GM21737 (cell line): ENCODE measurements around the gene CORIN.

Experiments used
- ATAC-seq: cut with Tn5 transposase; IDR thresholded peaks from one replicate; pipeline ENCODE4 v1.9.1; 2021; ENCODE audit warnings: mild to moderate bottlenecking, moderate library complexity; ENCODE audit not compliant: unreplicated experiment

The CORIN gene

DNA sequence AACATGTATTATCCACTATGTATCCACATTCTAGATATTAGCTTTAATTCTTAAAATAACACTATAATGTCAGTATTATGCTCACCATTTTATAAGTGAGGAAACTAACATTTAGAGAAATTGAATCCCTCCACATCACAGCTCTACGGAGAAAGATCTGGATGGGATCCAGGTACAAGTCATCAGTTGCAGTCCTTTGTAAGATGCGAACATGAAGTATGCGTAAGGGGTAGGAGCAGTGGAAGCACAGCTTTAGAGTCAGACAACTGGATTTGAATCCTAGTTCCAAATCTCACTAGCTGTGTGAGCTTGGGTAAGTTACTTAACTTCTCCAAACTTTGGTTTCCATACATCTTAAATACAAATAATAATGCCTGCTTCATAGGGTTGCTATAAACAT is 190.3 kb downstream of the CORIN start:
- ATAC-seq = no peak

DNA sequence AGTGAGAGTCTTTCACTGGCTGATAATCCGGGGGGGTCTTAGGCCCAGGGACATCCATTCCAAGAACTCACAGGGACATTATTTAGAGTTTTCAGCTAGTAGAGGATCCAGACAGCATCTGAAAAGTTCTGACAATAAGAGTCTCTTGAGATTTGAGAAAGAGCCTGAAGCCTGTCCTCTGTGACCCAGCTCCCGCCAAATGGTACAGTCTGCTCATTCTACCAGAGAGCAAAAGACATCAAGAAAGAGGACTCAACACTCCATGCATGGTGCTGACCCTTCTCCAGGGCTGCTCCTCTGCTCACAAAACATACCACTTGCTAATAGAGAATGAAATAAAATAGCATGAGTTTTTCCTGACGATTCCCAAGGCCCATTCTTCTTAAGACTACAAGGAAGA is 190.8 kb downstream of the CORIN start:
- no peak for ATAC-seq

DNA sequence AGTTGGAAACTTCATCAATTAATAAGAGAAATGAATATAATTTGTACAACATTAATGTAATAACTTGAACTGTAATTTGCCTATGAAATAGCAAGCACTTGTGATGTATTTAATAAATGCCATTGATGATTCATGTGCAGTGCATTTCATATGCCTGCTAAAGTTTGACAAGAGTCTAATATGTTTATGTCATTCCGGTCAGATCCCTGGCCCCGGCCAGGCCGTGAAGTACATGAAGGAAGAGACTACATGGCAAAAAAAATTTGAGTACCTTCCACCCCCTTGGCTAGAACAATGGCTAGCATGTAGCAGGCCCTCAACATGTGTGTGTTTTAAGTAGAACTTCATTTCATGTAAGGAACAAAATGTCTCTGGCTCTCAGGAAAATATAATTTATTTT is 191.5 kb downstream of the CORIN start:
- ATAC-seq = no peak

DNA sequence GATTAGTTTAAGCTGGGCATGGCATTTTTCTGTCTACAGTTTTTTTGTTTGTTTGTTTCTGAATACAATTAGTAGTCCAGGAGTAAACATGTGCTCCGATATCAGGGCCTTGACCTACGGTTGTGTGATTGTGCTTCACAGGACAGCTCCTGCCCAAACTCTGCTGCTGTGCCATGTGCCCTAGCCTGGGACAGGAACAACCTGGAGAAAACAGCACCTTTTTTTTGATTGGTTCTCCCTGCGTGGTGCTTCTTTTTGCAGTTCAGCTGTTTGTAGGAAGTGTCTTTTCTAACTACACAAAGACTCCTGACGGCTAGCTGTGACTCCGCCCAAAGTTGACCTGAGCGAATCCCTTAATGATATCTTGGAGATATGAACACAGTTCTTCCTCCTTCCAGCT is 194.0 kb downstream of the CORIN start:
- no peak for ATAC-seq

DNA sequence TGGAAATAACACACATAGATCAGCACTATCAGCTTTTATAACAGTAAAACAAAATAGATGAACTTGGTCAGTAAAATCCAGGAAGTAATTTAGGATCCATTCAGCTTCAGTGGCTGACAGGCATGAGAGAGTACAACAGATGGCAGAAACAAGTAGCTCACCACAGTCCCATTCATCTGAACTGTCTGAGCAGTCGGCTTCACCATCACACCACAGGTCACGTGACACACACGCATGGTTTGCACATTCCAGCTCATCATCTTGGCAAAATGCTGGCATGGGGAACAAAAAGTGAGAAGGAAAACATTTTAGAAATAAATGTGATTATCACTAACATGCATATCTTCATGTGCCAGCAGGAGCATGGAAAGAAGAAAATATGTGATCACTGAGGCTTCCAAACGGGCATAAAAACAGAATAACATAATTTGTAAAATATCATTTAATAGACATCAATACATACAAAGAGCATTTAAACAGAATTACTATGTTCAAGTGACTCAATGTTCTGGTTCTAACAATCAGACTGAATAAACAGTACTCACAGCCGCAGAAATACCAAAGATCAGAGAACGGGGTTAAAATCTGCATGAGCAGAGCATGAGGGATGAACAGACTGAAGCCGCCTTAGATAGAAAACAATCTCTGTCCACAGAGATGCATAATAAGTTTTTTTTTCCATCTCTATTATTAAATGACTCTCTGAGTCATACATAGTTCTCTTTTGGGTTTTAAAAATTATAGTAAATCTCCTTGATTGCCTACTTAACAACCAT is 194.7 kb downstream of the CORIN start:
- no peak for ATAC-seq

DNA sequence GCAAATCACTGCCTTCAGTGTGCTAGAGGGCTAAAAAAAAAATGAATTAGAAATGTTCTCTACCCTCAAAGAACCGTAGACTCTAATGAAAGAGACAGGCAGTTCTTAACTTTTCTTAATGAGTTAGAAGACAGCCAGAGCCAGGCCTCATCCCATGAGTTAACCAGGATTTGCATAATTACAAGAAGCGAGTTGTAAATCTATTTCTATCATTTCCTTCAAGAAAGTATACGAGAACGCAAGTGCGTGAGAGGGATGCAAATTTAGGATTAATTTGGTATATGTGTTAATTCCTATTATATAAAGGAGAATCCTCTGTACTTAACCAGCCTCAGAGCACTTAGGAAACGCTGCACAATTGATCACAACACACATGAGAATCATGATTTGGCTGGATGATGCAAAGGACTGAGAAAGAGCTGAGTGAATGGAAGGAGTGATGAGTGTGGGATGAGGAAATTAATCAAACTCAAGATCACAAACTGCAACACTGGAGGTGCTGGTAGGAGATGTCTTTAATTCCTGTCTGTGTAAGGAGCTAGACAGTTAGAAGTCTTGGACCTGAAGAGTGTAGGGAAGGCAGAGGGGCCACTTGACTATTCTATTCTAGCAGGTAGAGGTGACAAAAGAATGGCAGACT is 195.6 kb downstream of the CORIN start:
- no peak for ATAC-seq

DNA sequence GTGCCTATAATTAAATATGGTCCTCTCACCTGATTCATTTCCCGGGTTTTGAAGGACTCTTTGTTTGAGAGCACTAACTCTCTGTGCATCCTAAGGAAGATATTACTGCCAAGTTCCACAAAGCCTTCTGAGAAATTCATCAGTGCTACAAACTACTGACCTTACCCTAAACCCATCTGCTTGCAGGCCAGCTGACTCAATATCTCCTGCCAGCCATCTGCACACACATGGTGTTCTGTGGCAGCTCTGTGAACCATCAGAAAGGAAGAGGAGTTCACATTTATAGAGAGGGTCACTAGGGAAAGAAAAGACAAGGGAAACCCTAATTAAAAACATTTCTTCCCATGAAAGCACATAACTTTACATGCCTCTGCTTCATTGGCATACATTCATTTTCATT is 196.1 kb downstream of the CORIN start:
- no peak for ATAC-seq

DNA sequence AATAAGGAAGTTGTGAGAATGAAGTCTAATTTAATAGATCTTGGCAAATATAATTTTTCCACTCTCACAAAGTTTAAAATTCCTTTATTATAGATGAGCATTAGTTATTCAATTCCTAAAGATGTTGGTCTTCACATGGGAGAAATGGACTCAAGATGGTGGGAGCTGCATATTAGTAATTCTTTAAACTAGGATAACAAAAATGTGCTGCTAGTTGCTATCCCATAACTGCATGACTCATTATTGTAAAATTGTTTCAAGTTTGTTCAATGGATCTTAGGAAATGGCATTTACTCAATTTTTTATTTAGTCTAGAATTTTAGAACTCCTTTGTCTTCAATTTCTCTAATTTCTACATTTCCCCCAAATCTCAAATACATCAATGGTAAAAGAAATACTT is 197.0 kb downstream of the CORIN start:
- no peak for ATAC-seq

DNA sequence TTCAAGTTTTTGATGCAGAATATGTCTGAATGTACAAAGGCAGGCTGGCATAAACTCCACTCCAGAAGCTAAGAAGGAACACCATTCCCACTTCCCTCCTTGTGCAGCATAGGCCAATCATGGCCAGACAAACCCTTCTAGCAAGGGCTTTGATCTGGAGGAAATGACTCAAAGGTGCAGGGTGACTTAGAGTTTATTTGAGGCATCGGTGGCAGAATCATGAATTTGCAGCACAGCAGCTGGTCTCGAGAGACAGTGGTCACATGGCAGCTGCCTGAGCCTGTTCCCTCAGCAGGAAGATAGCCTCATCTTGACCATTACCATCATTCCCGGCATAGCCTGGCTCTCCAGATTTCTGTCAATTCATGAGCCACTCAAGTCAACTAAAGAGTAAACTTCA is 198.3 kb downstream of the CORIN start:
- ATAC-seq = no peak

DNA sequence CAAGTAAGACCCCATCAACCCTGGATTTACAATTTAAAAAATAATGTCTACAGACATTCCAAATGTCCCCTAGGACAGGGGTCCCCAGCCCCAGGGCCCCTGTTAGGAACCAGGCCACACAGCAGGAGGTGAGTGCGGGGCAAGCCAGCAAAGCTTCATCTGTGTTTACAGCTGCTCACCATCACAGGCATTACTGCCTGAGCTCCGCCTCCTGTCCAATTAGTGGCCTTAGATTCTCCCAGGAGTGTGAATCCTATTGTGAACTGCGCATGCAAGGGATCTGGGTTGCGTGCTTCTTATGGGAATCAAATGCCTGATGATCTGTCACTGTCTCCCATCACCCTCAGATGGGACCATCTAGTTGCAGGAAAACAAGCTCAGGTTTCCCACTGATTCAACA is 206.7 kb downstream of the CORIN start:
- ATAC-seq = no peak

DNA sequence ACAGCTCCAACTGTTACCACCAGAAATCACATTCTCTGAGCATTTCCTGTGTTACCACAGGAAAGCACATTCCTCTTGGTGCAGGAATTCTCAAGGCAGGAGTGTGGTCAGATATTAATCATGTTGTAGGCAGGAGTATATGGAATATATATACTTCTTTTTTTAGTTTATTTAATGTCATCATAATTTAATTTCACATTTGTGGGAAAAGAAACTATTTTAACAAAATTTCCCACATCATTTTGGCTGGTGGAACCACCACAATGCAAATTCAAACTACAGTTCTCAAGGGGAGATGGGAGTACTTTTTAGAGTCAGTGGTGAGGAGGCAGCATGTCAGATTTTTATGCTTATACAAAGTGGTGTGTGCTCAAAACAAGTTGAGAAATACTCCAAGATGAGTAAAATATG is 213.8 kb downstream of the CORIN start:
- no peak for ATAC-seq

DNA sequence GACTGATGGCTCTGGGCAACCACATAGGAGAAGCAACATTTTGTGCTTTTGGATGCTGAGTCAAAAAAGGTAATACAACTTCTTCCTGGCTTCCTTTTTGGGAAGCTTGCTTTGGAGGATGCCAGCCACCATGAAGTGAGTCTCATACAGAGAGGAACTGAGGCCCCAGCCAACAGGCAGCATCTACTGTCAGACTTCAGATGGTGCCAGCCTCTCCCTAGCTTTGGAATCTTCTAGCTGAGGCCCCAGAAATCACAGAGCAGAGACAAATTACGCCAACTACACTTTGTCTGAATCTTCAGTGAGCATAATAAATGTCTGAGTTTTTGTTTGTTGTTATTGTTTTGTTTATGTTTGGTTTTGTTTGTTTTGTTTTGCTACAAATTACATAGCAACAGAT is 216.7 kb downstream of the CORIN start:
- ATAC-seq = no peak

DNA sequence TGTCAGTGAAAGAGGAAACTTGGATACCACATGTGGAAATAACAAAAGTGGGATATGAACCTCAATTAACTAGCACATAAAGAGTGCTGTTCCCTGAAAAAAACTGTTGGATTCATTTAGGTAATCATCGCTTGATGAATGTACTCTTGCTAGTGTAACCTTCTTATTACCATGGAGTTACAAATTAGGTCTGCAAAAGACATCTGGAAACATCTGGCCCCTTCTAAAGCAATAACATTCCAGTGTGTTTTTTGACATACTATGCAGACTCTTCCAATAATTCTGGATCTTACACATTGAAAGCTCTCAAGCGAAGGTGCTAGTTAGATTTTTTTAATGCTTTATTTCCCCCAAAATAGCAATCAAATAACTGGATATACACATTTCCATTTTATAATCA is 218.2 kb downstream of the CORIN start:
- ATAC-seq = no peak

DNA sequence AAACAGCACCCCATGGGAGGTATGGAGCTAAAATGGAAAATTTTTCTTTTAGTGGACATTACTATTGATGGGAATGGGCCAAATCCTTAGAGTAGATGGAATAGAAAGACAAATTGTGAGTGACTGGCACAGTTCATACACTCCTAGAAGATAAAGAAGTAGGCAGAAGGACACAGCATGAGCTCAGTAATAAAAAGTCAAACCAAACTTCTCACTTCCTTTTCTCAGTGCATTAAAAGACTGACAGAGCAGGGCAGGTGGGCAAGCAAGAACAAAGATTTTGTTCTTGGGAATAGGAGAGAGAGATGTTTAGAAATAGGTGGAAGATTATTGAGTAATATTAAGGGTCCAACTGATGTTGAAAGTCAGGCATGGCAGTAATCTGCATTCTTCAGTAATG is 220.3 kb downstream of the CORIN start:
- no peak for ATAC-seq

DNA sequence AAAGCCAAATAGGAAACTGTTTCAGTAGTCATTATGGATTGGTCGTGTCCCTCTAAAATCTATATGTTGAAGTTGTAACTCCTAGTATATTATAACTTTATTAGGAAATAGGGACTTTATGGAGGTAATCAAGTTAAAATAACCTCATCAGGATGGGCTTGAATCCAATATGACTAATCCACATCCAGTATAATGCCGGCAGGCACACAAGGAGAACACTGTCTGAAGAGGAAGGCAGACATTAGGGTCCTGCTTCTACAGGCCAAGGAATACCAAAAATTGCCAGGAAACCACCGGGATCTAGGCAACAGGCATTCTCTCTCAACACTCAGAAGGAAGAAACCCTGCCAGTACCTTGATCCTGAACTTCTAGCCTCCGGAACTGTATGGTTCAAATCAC is 222.5 kb downstream of the CORIN start:
- ATAC-seq = no peak

DNA sequence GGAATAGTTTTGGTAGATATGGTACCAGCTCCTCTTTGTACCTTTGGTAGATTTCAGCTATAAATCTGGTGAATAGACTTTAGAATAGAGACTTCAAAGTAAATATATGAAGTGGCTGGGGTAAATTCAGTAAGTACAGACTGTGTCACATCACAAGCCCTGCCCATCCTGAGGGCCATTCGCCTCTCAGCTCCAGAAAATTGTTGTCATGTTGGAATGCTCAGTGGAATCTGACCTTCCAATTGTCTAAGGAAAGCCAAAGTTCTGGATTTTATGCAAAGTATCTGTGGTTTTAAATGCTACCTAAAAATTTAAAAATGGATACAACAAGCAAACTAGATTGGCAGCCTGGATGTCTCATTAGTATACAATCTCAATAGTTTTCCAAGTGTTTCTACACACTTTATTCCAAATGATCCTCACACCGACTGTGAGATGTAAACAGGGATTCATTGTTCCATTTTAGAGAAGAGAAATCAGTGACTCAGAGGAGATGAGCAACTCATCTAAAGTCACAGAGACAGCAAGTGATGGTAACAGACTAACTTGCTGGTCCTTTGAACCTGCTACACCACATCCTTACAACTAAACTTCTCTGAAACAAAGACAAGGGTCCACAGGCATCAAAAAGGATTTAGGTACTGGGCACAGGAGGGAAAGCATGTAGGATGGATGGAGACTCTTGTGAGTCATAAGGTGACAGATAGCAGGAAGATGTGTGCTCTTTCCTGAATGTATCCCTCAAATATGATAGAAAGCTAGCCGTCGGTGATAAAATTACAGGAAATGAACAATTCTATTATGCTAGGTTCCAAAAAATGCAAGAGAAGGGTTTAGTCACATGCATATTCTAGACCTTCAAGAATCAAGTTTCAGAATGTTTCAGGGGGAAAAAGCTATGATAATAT is 225.5 kb downstream of the CORIN start:
- ATAC-seq = no peak

DNA sequence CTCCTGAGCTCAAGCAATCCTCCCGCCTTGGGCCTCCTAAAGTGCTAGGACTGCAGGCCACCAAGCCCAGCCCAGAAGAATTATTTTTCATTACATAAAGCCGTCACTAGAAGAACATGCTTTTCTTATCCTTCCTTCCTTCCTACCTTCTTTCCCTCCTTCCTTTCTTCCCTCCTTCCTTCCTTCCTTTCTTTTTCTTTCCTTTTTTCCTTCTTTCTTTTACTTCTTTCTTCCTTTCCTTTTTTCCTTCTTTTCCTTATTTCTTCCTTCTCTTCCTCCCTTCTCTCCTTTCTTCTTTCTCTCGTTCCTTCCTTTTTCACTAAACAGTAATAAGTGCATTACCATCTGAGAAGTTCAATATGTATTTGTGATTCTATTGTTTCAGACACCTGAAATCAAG is 231.4 kb downstream of the CORIN start:
- ATAC-seq = no peak

DNA sequence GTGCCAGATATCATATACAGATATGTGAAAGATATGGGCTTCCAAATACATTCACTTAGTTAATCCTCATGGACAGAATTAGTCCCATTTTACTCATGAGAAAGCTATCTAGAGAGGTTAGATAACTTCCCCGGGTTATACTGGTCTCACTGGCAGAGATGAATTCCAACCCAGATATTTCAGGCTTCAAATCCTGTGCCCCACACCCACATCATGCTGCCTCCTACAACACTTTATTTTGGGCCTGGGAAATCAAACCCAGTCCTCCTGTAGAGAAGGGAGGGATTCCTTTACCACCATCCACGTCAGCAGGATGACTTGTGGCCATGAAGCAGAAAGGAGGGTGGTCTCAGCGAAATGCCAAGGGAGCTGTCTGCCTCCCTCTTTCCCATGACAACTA is 239.0 kb downstream of the CORIN start:
- no peak for ATAC-seq

DNA sequence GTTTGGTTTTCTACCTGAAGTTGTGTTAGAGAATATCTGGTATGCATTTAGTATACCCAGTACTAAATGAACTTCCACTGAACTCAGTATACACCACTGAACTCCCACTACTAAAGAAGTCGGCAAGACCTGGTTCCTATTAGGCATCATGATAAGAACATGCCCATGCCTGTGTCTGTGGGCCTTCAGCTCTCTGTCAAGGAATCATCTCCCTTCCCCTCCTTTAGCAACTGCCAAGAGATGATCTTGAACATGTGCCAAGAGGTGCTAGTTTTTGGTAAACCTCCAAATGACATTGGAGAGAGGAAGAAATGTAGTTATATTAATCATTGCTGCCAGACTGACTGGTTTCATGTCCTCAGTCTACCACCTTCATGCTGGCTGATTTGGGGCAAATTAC is 239.5 kb downstream of the CORIN start:
- no peak for ATAC-seq

DNA sequence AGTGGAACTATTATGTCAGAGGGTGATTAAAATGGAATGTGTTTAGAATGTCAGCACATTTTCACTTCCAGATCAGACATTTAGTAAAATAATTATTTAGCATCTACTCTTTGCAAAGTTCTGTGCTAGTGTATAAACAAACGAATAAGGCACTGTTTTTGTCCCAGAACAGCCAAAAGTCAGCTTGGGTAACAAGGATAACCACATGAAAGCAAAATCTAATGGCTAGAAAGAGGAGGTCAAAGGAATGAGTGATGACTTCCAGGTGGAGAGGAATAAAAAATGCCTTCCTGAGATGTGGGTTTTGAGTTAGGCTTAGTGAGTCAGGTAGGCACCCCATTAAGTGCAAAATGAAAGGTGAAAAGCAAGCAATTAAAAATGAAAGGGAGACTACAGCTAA is 240.2 kb downstream of the CORIN start:
- ATAC-seq = no peak

DNA sequence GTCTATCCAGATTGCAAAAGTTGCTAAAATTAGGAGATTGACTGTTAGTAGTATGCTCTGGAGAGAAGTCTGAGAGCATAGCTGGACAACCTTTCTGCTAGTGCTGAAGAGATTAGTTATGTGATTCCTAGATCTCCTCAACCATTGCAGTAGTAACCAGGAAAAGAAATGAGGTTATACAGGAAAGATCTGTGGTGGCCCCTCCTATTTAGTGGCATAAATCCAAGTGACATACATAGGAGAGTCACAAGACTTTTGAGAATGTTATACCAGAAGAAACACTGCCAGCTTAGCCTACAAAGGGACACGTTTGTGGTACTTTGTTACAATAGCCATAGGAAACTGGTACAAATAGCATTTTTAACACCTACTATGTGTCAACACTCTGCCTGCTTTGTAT is 247.5 kb downstream of the CORIN start:
- no peak for ATAC-seq

DNA sequence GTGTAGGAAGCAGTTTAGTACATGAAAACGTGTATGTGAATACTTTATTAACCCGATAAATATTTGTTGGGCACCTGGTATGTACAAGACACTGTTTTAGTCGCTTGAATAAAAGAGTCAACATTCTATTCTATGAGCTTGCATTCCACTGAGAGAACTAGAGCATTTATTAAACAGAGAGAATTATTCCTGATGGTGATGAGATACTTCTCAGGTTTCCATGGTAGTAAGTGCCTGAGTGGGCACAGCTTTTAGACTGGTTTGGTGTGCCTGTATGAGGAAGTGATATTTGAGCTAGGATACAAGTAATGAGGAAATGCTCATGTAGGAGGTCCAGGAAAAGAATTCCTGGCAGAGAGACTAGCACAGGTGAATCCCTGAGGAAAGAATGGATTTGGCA is 258.6 kb downstream of the CORIN start:
- no peak for ATAC-seq
